Stimulated activated CD8-positive, alpha-beta memory T cell treated with anti-CD3 and anti-CD28 coated beads, Interleukin-12 subunit alpha, Interleukin-12 subunit beta, amount 100 ng/mL, for 24 hours (primary cell): ENCODE measurements around the gene C1D.
A peak's percentile ranks its signal among the peaks of the same experiment; 100 is the strongest.
"Not testable (repeated sequence)": the region's sequence is repeated elsewhere in the genome, so short reads cannot be mapped to it uniquely, and the experiment has no call there.

Experiments used
- DNase-seq: peaks from one replicate; pipeline ENCODE4 v3.0.0-alpha.2; 2020; ENCODE audit errors: extremely low read depth

C1D gene

GRCh38 chr2:68062680-68063387, at the start of gene C1D:
C1D (minus strand) TSS chr2:68063004; CDS start chr2:68047310, 15,694 bp downstream.
- DNase-seq = peak; percentile 81

GRCh38 chr2:68110102-68110501, 47.3 kb upstream of the C1D start:
- DNase-seq = no peak

GRCh38 chr2:68108120-68108519, 45.3 kb upstream of the C1D start:
- no peak for DNase-seq

- DNase-seq = no peak
These were observed 44.7 kb upstream of the C1D start for GRCh38 chr2:68107475-68107874.

GRCh38 chr2:68104111-68104835, 41.5 kb upstream of the C1D start:
- DNase-seq = no peak

GRCh38 chr2:68103709-68104055, 40.9 kb upstream of the C1D start:
- DNase-seq = no peak

- no peak for DNase-seq
These were observed 40.4 kb upstream of the C1D start for GRCh38 chr2:68103030-68103708.

- no peak for DNase-seq
These were observed 37.4 kb upstream of the C1D start for GRCh38 chr2:68100189-68100588.

- DNase-seq = no peak
These were observed 36.5 kb upstream of the C1D start for GRCh38 chr2:68099260-68099659.

- no peak for DNase-seq
These were observed 35.5 kb upstream of the C1D start for GRCh38 chr2:68098291-68098797.

GRCh38 chr2:68094111-68094510, 31.3 kb upstream of the C1D start:
- no peak for DNase-seq

GRCh38 chr2:68093634-68094033, 30.8 kb upstream of the C1D start:
- DNase-seq = no peak

GRCh38 chr2:68091439-68092034, 28.7 kb upstream of the C1D start:
- DNase-seq = no peak

- DNase-seq = no peak
These were observed 27.2 kb upstream of the C1D start for GRCh38 chr2:68089961-68090360.

- DNase-seq = no peak
These were observed 26.1 kb upstream of the C1D start for GRCh38 chr2:68088940-68089339.

GRCh38 chr2:68086166-68086565, 23.4 kb upstream of the C1D start:
- no peak for DNase-seq

GRCh38 chr2:68083346-68083745, 20.5 kb upstream of the C1D start:
- DNase-seq = no peak

- no peak for DNase-seq
These were observed 11.2 kb upstream of the C1D start for GRCh38 chr2:68074050-68074449.

GRCh38 chr2:68063797-68064646, 1.2 kb upstream of the C1D start:
- DNase-seq = not testable (repeated sequence)

GRCh38 chr2:68060652-68061051, 2.2 kb downstream of the C1D start:
- no peak for DNase-seq

GRCh38 chr2:68059784-68060525, 2.8 kb downstream of the C1D start:
- no peak for DNase-seq
